Dermis microvascular lymphatic vessel endothelial cell (primary cell): Measurements from ENCODE around the gene GTF2IRD1. TPM values are rescaled to one million over a fixed set of nuclear protein-coding genes. Genes with fewer than 3 reads are reported as not detected.
"Not testable (repeated sequence)": the region's sequence is repeated elsewhere in the genome, so short reads cannot be mapped to it uniquely, and the experiment has no call there.

Experiments
- DNase-seq, 2 donors: peaks; one replicate each; pipeline versions ENCODE4 v3.0.0 to v3.0.0-alpha.2; 2010; ENCODE audit warnings: low read depth in 2 of 2
- total RNA-seq: library from RNA; depleted of rRNA; stranded (reverse); fragments of >200 nt; gene quantifications from 2 replicates; pipeline ENCODE4 v1.2.1, GENCODE V29; 2014

Gene GTF2IRD1
- total RNA-seq, 1 donor from 2014 or later, result 4.1 TPM

DNA sequence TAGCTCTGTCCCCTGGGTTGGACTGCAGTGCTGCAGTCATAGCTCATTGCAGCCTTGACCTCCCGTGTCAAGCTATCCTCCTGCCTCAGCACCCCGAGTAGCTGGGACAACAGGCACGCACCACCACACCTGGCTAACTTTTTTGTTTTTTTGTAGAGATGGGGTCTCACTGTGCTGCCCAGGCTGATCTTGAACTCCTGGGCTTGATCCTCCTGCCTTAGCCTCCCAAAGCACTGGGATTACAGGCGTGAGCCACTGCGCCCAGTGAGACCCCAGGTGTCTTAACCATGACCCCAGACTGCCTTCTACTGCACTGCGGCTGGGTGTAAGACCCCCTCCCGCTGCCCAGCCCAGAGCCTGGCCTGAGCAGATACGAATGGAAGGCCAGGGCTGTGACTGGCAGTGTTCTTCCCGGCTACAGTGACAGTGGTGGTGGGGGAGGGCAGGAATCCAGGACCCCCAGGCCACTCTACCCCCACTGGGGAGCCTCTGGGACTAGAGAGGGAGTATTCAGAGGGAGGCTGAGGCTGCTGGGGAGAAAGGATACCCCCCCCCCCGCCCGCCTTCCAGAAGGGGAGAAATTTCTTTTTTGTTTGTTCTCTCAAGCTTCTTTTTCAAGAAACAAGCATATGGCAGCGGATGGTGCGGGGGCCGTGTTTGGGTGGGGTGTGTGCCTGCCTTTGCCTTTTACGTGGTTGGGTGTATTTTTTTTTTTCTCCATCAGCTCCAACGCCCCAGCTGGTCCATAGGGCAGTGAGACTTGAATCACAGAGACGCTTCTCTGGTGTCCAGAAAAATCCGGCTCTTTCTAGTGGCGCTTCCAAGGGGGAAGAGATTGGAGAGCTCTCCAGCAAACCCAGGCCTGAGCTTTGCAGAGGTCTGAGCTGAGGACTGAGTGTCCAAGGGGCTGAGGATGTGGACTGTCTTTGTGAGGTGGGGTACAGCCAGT lies 36.6 kb downstream of the GTF2IRD1 start:
- no peak for DNase-seq

DNA sequence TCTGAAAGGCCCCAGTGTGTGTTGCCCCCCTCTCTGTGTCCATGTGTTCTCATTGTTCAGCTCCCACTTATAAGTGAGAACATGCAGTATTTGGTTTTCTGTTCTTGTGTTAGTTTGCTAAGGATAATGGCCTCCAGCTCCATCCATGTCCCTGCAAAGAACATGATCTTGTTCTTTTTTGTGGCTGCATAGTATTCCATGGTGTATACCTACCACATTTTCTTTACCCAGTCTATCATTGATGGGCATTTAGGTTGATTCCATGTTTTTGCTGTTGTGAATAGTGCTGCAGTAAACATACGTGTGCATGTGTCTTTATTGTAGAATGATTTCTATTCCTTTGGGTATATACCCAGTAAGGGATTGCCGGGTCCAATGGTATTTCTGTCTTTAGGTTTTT lies 37.8 kb downstream of the GTF2IRD1 start:
- DNase-seq, result not testable (repeated sequence)

DNA sequence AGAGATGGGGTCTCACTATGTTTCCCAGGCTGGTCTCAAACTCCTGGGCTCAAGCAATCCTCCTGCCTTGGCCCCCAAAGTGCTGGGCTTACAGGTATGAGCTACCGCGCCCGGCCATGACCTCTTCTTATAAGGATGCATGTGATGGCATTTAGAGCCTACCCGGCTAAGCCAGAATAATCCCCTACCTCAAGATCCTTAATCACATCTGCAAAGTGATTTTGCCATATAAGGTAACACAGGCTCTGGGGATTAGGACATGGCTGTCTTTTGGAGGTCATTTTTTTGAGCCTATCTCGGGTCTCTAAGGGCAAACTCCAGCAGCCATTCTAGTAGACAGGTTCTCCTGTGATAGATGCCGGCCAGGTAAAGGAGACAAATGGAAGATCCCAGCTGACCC lies 39.6 kb downstream of the GTF2IRD1 start:
- DNase-seq, result no peak

DNA sequence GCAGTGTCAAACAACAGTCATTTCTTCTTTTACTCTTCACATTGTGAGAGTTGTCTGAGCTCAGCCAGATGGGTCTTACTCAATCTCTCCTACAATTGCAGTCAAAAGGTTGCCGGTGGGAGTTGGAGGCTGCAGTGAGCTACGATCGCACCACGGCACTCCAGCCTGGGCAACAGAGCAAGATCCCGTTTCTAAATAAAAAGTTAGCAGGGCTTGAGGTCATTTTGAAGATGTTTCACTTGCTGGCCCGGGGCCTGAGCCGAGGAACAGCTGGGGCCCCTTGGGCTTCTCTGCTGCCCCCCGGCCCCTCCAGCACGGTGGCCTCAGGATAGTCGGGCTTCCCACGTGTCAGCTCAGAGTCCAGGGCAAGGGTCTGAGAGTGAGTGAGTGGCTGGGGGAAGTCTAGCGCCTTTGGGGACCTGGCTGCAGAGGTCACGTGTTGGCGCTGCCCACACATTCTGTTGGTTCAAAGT lies 40.4 kb downstream of the GTF2IRD1 start:
- DNase-seq, result no peak

DNA sequence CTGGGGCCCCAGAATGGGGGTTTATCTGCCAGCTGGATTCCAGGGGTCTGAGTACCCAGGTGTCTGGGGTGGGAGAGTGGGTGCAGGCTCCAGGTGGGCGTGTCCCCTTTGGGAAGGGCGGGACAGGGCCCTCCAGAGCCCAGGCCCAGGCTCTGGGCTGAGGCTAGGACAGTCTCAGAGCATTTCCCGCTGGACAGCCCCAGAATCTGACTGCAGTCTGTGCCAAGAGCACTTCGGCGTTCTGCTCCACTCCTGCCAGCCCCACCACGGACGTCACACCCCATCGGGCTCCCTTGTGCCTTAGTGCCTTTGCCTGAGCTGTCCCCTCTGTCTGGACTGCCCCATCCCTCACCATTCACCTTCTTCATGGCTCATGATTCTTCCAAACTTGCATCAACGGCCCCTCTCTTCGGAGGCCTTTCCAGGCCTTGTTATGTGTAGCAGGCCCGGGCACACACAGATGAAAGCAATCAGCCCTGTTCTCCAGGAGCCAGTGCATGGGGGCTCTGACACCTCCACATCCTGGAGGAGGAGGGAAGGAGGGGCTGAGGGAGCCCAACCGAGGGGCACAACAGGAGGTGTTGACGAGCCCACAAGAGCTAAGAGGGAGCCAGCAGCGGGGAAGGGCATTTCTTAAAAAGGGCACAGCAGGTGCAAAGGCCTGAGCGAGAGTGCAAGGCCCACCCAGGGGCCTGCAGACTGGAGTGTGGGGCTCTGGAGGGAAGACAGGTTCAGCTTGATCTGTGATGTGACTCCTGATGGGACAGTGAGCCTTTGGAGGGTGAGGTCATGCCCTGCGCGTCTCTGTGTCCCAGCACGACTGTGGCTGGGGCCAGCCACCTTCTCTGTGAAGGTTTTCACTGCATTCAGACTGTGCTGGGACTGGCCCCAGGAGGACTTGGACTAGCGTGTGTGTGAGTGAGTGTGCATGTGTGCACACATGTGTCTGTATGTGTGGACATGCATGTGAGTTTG lies 41.7 kb downstream of the GTF2IRD1 start:
- DNase-seq, result no peak

DNA sequence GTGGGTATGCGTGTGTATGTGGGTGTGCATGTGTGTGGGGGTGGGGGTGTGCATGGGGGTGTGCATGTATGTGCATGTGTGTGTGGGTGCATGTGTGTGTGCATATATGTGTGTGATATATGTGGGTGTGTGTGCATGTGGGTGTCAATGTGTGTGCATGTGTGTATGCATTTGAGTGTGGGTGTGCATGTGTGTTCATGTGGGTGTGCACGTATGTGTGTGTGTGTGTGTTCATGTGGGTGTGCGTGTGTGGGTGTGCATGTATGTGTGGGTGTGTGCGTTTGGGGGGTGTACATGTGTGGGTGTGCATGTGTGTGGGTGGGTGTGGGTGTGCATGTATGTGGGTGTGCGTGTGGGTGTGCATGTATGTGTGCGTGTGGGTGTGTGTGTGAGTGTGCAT lies 42.6 kb downstream of the GTF2IRD1 start:
- DNase-seq, result no peak

DNA sequence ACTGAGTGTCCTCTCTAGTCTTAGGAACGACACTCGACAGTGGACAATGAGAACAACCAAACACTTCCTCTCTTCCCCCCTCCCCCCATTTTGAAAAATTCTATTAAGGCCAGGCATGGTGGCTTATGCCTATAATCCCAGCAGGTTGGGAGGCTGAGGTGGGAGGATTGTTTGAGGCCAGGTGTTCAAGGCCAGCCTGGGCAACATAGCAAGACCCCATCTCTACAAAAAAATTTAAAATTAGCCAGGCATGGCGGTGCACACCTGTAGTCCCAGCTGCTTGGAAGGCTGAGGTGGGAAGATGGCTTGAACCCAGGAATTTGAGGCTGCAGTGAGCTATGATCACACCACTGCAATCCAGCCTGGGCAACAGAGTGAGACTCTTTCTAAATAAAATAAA lies 43.1 kb downstream of the GTF2IRD1 start:
- DNase-seq, result not testable (repeated sequence)

DNA sequence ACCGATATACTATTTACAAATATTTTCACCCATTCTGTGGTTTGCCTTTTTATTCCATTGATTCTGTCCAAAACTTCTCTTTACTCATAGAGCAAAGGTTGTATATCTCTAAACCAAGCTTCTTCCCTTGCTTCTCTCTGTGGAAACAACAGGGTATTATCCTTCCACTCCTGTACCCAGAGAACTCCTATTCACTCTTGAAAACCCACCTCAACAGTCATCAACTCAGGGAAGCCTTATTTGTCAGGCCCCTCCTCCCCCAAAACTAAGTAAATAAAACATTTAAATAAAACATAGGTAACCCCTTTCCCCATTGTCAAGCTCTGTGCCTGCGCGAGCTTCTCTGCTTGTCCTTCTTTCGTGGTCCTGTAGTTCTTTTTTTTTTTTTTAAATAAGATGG lies 44.6 kb downstream of the GTF2IRD1 start:
- no peak for DNase-seq

DNA sequence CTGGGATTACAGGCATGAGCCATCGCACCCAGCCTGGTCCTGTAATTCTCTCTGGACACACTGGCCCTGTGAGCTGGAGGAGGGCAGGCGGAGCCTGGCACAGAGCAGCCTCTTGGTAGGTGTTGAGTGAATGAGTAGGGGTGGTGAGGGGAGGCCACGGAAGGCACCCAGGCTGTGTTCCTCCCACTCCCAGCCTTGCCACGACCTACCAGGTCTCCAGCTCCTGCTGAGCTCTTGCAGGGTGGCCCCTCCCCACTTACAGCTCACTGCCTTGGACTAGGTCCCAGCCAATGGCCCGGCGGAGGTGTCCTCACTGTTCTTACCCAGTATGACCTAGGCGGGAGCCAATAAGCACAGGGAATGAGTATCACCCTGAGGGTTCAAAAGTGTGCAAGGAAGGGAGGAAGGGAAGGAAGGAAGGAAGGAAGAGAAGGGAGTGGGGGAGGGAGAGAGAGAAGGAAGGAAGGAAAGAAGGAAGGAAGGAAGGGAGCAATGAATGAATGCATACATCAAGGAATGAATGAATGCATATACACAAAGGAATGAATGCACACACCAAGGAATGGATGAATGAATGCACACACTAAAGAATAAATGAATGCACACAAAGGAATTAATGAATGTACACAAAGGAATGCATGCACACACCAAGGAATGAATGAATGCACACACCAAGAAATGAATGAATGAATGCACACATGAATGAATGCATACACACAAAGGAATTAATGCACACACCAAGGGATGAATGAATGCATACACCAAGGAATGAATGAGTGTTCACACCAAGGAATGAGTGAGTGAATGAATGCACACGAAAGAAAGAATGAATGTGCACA lies 45.5 kb downstream of the GTF2IRD1 start:
- no peak for DNase-seq

DNA sequence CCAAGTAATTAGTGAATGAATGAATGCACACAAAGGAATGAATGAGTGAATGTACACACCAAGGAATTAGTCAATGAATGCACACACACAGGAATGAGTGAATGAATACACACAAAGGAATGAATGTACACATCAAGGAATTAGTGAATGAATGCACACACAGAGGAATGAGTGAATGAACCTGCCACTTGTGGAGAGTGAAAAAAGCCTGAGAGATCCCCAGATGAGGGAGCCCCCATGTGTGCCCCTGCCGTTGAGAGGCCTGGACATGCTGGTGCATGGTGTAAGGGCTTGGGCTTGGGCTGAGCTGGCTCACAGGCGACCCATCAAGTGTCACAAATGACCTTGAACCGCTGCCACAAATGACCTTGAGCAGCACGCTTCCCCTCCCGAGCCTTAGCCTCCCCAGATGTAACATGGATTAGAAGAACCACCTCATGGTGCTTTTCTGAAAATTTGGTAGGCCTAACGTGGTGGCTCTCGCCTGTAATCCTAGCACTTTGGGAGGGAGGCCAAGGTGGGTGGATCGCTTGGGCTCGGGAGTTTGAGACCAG lies 46.2 kb downstream of the GTF2IRD1 start:
- DNase-seq, result no peak

DNA sequence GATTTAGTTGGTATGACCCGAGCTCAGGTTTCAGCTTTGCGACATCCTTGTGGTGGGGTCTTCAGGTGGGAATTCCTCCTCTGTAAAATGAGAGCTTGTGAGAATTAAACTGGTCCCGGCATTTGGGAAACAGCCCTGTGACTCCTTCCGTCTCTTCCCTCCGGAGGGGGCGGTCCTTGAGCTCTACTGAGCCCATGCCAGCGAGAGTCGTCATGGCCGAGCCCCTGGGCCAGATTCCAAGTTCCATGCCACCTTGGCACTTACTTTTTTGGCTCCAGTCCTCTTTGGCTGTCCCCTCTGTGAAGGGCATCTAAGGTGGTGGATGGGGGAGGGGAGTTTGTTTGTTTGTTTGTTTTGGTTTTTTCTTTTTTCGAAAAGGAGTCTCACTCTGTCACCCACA lies 47.6 kb downstream of the GTF2IRD1 start:
- DNase-seq, result no peak

DNA sequence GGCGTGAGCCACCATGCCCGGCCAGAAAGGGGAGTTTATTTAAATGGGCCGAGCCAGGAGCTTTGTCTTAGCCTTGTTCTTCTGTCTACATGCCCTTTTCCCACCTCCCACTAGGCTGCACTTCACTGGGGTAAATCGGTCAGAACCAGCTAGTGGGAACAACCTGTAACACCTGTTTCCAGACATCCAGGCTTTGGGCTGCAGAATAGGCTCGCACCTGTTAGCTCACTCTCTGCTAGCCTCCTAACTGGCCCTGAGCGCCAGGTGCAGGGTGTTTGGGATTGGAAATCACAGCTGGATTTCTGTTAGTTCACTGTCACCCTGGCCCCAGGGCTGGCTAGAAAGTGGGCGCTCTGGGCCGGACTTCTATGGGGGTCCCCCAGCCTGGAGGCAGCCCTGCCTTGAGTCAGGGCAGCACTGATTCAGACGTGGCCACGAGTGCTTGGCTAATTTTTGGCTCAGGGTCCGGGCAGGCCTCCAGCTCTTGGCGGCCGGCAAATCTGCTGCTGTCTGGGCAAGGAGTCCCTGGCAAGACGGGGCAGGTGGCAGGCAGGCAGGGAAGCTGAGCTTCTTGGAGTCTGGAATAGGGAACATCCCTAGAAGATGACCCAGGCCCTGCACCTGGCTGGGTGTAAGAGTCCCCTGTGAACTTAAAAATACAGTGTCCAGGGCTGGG lies 48.6 kb downstream of the GTF2IRD1 start:
- DNase-seq, result no peak

DNA sequence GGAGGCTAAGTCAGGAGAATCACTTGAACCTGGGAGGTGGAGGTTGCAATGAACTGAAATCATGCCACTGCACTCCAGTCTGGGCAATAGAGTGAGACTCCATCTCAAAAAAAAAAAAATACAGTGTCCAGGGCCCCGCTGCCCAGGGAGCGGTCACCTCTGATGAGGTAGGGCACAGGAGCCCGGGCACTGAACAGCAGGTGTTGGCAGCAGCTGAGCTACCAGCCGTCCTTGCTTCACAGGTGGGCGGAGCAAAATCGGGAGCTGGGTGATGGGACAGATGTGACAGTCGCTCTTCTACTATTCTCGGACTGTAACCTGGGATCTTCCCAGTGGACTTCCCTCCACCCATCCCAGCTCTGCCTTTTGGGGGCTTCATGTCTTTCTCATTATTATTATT lies 49.4 kb downstream of the GTF2IRD1 start:
- DNase-seq, result no peak

DNA sequence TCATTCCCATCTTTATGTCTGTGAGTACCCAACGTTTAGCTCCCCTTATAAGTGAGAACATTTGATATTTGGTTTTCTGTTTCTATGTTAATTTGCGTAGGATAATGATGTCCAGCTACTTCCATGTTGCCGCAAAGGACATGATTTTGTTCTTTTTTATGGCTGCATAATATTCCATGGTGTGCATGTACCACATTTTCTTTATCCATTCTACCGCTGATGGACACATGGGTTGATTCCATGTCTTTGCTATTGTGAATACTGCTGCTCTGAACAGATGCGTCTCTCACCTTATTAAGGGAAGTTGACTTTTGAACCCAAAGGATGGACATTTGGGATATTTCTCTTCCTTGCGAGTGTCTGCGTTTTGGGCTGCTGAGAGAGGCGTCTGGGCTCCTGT lies 50.2 kb downstream of the GTF2IRD1 start:
- DNase-seq, result no peak

DNA sequence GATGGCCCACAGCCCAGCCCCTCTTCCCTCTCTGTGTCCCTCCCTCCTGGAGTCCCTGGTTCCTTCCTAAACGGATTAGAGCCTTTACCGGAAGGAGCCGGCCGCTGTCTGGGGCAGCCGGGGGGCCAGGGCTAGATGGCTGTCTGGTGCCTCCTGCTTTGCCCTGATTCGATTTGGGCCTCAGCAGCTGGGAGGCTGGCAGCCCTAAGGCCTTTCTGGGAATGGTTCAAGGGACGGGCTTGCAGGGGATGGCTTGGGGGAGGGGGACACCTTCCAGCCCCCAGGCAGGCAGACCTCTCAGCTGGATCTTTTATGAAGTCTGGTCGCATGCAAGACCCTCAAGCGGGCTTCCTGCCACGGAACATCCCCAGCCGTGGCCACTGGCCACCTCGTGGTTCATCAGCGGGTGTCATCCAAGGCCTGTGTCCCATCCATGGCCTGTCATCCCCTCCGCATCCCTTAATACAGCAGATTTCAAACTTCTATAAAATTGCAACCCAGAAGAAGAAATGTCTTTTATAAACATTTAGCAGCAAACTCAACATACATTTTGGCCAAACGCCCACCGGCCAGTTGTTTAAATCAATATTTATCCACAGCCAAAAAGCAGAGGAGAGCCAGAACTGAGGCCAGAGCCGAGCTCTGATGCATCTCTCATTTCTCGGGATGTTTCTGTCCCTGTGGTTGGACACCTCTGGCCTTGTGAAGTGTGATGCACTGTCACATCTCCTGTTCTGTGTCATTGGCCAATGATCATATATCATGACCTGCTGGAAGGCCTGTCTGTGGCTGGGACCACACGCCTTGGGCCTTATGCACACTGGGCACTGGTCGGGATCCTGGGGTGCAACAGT lies 52.0 kb downstream of the GTF2IRD1 start:
- no peak for DNase-seq

DNA sequence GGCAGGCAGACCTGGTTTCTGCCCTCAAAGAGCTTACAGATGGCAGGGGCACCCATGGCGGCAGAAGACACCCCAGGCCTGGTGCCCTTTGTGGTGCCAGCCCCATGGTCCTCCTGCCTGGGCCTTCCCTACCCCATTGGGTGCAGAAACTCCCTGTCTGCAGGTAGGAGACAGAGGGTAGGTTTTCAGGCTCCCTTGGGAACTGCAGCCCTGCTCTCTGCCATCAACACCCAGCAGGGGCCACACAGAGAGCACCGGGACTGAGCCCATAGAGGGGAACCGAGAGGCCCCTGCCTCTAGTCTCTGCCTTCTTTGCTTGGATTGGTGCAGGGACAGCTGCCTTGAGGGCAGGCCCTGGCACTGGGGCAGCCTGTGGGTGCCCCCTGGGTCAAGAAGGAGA lies 52.6 kb downstream of the GTF2IRD1 start:
- no peak for DNase-seq

DNA sequence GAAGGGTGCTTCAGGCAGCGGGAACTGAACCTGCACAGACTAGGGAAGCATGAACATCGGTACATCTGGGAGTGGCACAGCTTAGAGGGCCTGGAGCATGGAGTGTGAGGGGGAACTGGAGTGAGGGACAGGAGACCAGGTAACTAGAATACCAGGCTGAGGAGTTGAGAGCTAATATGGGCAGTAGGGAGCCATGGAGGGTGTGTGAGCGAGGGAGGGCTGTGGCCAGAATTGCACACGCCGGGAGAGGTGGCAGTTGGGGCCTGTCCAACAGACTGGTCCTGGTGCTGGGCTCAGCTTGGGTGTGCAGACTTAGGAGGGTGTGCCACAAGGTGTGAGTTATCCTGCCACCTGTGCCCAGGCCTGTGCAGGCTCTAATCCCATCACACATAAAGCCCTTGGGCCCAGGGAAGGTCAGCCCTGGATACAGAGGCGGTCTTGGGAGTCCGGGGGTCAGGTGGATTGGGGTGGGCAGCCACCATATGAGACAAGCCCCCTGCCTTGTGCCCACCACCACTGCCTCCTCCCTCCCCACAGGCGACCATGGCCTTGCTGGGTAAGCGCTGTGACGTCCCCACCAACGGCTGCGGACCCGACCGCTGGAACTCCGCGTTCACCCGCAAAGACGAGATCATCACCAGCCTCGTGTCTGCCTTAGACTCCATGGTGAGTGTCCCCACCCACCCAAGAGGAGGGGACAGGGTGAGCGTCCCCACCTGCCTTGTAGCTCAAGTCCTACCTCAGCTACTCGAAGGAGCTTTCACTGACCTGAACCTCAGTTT lies 54.0 kb downstream of the GTF2IRD1 start:
- DNase-seq, result no peak

DNA sequence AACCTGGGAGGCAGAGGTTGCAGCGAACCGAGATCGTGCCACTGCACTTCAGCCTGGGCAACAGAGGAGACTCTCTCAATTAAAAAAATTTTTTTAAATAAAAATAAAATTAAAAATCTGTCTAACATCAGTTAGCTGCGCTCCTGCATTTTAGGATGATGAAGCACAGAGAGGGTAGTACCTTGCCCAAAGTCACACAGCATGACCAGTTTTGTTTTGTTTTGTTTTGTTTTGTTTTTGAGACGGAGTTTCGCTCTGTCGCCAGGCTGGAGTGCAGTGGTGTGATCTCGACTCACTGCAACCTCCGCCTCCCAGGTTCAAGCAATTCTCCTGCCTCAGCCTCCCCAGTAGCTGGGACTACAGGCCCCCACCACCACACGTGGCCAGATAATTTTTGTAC lies 55.7 kb downstream of the GTF2IRD1 start:
- DNase-seq, result not testable (repeated sequence)

DNA sequence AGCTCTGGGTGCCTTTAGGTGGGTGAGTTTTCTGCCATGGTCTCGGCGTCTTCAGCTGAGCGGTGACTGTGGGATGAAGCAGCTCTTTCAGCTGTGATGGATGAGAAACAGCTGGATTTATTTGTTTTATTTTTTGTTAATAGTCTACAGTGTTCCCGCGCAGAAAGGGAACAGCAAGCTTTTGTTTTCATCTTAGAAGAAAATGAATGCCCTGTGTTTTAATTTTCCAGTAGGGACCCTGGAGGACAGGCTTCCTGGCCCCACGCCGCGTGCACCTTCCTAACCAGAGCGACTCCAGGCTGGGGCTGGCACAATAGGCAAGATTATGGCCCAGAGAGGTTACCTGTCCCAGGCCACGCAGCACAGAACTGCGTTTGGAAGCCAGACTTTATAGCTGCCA lies 57.6 kb downstream of the GTF2IRD1 start:
- no peak for DNase-seq
